Parathyroid adenoma (tissue), 2 donors: ENCODE data around the gene DLGAP4.

ENCODE experiments used
- H2AFZ ChIP-seq: fragments of 300-600 bp; sonication (generic); one replicate; pipeline ENCODE4 v1.7.0; 2017; ENCODE audit warnings: antibody characterized with exemption, mild to moderate bottlenecking
- H3K27ac ChIP-seq: fragments of 300-600 bp; sonication (generic); one replicate; pipeline ENCODE4 v1.7.0; 2017
- H3K27me3 ChIP-seq: fragments of 300-600 bp; sonication (generic); one replicate; pipeline ENCODE4 v1.7.0; 2017; ENCODE audit warnings: low read length; ENCODE audit not compliant: control insufficient read depth, insufficient read depth
- H3K36me3 ChIP-seq: fragments of 300-600 bp; sonication (generic); one replicate; pipeline ENCODE4 v1.7.0; 2017; ENCODE audit warnings: low read length; ENCODE audit not compliant: control insufficient read depth, insufficient read depth
- H3K4me1 ChIP-seq: fragments of 300-600 bp; sonication (generic); one replicate; pipeline ENCODE4 v1.7.0; 2017; ENCODE audit warnings: control low read depth
- H3K4me2 ChIP-seq: fragments of 300-600 bp; sonication (generic); one replicate; pipeline ENCODE4 v1.7.0; 2017; ENCODE audit warnings: low read length
- H3K4me3 ChIP-seq: fragments of 300-600 bp; sonication (generic); one replicate; pipeline ENCODE4 v1.7.0; 2017; ENCODE audit warnings: low read depth, low read length
- H3K79me2 ChIP-seq: fragments of 300-600 bp; sonication (generic); one replicate; pipeline ENCODE4 v1.7.0; 2017; ENCODE audit warnings: control low read depth
- H3K9ac ChIP-seq: fragments of 300-600 bp; sonication (generic); one replicate; pipeline ENCODE4 v1.7.0; 2017; ENCODE audit warnings: mild to moderate bottlenecking
- H3K9me3 ChIP-seq: fragments of 300-600 bp; sonication (generic); one replicate; pipeline ENCODE4 v1.7.0; 2017; ENCODE audit warnings: low read length; ENCODE audit not compliant: control insufficient read depth
- CTCF ChIP-seq: fragments of 300-600 bp; sonication (generic); IDR thresholded peaks from one replicate; pipeline ENCODE4 v1.7.0; 2017; ENCODE audit warnings: antibody characterized with exemption, mild to moderate bottlenecking
- donor health status: primary hyperparathyroidism.

The DLGAP4 gene

GRCh38 chr20:36504295-36504694 lies 198.2 kb downstream of the DLGAP4 start:
- Histone ChIP-seq H3K27ac (no peak overlapping the region), H3K79me2 (no peaks in the 10 kb centered on the region), H3K9ac (no peak overlapping the region), H3K4me1 (no peaks in the 10 kb centered on the region), H3K4me2 (no peak overlapping the region), H3K9me3 (no peaks in the 10 kb centered on the region), H3K27me3 (no peaks in the 10 kb centered on the region), H2AFZ (no peak overlapping the region), H3K4me3 (no peak overlapping the region), H3K36me3 (no peaks in the 10 kb centered on the region)
- TF ChIP-seq CTCF: no peak

DNA sequence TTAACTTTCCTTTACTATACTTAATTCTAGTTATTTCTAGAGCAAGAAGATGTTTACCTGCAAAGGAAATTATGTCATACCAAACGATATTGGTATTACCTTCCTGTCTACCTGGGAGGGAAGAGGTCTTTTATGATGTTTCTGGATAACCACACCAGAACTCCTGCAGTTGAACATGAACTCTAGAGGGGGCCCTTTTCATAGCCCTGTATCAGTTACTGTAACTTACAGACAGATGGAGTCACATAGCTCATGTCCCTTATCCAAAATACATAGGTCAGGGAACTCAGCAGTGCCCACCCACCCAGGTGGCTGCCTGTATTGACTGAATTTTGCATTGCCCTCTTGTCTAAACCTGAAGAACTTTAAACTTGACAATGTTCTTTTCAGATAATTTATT lies 200.1 kb downstream of the DLGAP4 start:
- no peaks in the 10 kb centered on the region for H3K9me3 ChIP-seq
- H2AFZ ChIP-seq: no peak overlapping the region
- H3K4me1 ChIP-seq: no peaks in the 10 kb centered on the region
- no peaks in the 10 kb centered on the region for H3K79me2 ChIP-seq
- no peaks in the 10 kb centered on the region for H3K36me3 ChIP-seq
- H3K27me3 ChIP-seq: no peaks in the 10 kb centered on the region
- H3K9ac ChIP-seq: no peak overlapping the region
- no peak overlapping the region for H3K4me3 ChIP-seq
- no peak for TF ChIP-seq CTCF
- no peak overlapping the region for H3K27ac ChIP-seq
- H3K4me2 ChIP-seq: no peak overlapping the region

DNA sequence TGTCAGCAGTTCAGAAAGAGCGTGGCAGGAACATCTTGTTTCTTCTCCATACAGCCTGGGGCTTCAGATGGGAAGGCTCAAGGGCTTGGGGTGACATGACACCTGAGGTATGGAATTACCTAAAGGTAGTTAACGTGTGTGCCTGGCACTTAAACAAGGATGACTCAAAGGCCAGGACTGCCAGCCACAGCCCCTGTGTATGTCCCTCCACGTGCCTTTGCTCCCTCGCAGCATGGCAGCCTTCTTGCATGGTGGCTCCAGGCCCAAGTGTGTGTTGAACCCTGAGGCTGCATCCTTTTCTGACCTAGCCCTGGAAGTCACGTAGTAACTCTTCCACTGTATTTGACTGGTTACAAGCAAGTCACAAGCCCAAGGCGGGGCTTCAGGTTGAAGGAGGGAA lies 201.6 kb downstream of the DLGAP4 start:
- Histone ChIP-seq H3K79me2 (no peaks in the 10 kb centered on the region), H3K27ac (no peak overlapping the region), H3K9ac (no peak overlapping the region), H3K4me1 (no peaks in the 10 kb centered on the region), H3K9me3 (no peaks in the 10 kb centered on the region), H3K4me3 (no peak overlapping the region), H3K36me3 (no peaks in the 10 kb centered on the region), H3K27me3 (no peaks in the 10 kb centered on the region), H2AFZ (no peak overlapping the region), H3K4me2 (no peak overlapping the region)
- TF ChIP-seq CTCF: no peak

GRCh38 chr20:36519012-36519719 lies 213.0 kb downstream of the DLGAP4 start:
- Histone ChIP-seq H3K36me3 (no peaks in the 10 kb centered on the region), H3K4me3 (no peak overlapping the region), H3K4me1 (no peaks in the 10 kb centered on the region), H3K27ac (no peak overlapping the region), H2AFZ (no peak overlapping the region), H3K79me2 (no peaks in the 10 kb centered on the region), H3K9me3 (no peaks in the 10 kb centered on the region), H3K27me3 (no peaks in the 10 kb centered on the region), H3K9ac (no peak overlapping the region), H3K4me2 (no peak overlapping the region)
- TF ChIP-seq CTCF: no peak

DNA sequence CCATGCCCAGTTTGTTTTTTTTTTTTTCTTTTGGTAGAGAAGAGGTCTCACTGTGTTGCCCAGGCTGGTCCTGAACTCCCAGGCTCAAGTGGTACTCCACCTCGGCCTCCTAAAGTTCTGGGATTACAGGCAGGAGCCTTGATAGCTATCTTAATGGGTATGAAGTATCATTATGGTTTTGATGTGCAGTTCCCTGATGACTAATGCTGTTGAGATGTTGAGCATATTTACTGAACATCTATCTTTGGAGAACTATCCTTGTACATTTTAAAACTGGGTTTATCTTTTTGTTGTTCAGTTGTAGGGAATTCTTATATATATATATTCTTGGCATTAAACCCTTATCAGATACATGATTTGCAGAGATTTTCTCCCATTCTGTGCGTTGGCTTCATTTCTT lies 213.8 kb downstream of the DLGAP4 start:
- H3K9me3 ChIP-seq: no peaks in the 10 kb centered on the region
- no peak overlapping the region for H3K4me2 ChIP-seq
- no peaks in the 10 kb centered on the region for H3K79me2 ChIP-seq
- H2AFZ ChIP-seq: no peak overlapping the region
- H3K4me3 ChIP-seq: no peak overlapping the region
- H3K9ac ChIP-seq: no peak overlapping the region
- no peak for TF ChIP-seq CTCF
- no peak overlapping the region for H3K27ac ChIP-seq
- no peaks in the 10 kb centered on the region for H3K27me3 ChIP-seq
- no peaks in the 10 kb centered on the region for H3K36me3 ChIP-seq
- H3K4me1 ChIP-seq: no peaks in the 10 kb centered on the region
